ENCODE results near the gene KLHL41.

KLHL41 gene

GRCh38 chr2:169509298-169509885, at the start of gene KLHL41:
KLHL41 (plus strand) TSS chr2:169509702; CDS start chr2:169509779, 77 bp downstream.
- no peak for DNase-seq (ENCODE audit: low read depth in 2 of 2)

DNA sequence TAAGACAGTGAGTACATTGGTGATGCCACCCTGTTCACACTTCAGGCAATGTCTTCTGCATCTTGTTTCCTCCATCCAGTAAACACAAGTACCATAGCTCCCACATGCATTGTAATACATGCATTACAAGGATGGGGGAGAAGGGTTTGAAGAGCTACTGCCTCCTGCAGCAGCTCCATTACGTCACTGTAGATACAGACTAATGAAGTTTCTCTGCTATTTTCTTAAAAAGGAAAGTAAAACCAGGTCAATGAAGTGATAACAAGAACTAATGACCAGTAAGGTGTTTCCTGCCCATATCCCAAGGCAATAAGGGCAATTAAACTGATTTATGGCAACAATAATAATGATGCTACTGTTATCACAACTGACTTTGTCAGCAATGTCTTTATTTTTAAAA, 48.4 kb upstream of the KLHL41 start:
- DNase-seq (ENCODE audit: low read depth in 2 of 2): no peak

- no peak for DNase-seq (ENCODE audit: low read depth in 2 of 2)
These were observed 46.4 kb upstream of the KLHL41 start for GRCh38 chr2:169462896-169463695.

GRCh38 chr2:169464466-169464865, 45.0 kb upstream of the KLHL41 start:
- no peak for DNase-seq (ENCODE audit: low read depth in 2 of 2)

DNA sequence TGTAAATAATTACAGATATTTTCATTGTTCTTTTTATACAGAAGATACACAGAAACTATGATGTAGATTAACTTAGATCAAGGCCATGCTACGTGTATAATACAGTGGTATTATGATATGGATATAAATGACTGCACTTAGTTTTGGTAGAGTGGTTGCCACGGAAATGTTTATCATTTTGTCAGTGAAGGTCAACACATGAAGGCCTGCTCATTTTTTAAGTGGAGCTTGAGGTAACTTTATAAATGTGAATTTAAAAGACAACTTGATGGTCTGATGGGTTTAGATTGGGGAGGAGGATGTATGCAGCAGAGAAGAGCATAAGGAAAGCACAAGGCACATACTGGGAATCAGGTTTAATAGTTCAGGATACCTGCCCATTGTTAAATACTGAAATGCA, 44.6 kb upstream of the KLHL41 start:
- DNase-seq (ENCODE audit: low read depth in 2 of 2): no peak

DNA sequence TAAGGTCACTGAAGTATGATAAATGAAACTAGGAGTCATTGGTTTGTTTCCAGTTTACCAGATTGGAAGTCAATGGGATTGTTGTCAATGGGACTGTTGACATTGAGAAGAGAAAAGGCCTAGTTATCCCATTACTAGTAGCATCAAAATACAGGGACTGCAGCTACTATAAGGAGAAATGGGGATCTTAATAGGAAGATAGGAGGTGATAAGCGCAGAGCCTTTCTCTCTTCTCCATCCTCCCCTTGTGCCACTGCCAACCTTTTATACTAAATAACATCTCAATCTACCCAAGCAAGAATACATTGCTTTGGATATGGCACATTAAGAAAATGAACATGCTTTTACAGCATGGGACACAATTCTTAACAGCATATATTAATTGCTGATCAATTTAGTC, 40.7 kb upstream of the KLHL41 start:
- no peak for DNase-seq (ENCODE audit: low read depth in 2 of 2)

GRCh38 chr2:169469952-169470572, 39.4 kb upstream of the KLHL41 start:
- DNase-seq (ENCODE audit: low read depth in 2 of 2): no peak

GRCh38 chr2:169472249-169472648, 37.3 kb upstream of the KLHL41 start:
- no peak for DNase-seq (ENCODE audit: low read depth in 2 of 2)

- DNase-seq (ENCODE audit: low read depth in 2 of 2): no peak
These were observed 33.0 kb upstream of the KLHL41 start for GRCh38 chr2:169476459-169476858.

GRCh38 chr2:169478339-169478738, 31.2 kb upstream of the KLHL41 start:
- DNase-seq (ENCODE audit: low read depth in 2 of 2): no peak

DNA sequence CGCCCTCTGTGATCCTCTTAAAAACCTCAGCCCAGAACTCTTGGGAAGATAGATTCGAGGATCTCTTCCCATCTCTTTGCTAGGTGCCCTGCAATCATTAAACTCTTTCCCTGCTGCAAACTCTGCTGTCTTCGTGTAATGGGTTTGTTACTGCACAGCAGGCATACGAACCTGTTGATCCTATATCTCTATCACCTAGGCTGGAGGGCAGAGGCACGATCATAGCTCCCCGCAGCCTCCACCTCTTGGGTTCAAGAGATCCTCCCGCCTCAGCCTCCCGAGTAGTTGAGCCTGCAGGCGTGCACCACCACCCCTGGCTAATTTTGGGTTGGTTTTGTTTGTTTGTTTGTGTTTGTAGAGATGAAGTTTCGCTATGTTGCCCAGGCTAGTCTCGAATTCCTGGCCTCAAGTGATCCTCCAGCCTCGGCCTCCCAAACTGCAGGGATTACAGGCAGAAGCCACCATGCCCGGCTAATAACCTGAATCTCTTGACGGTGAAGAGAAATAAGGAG, 30.7 kb upstream of the KLHL41 start:
- no peak for DNase-seq (ENCODE audit: low read depth in 2 of 2)

DNA sequence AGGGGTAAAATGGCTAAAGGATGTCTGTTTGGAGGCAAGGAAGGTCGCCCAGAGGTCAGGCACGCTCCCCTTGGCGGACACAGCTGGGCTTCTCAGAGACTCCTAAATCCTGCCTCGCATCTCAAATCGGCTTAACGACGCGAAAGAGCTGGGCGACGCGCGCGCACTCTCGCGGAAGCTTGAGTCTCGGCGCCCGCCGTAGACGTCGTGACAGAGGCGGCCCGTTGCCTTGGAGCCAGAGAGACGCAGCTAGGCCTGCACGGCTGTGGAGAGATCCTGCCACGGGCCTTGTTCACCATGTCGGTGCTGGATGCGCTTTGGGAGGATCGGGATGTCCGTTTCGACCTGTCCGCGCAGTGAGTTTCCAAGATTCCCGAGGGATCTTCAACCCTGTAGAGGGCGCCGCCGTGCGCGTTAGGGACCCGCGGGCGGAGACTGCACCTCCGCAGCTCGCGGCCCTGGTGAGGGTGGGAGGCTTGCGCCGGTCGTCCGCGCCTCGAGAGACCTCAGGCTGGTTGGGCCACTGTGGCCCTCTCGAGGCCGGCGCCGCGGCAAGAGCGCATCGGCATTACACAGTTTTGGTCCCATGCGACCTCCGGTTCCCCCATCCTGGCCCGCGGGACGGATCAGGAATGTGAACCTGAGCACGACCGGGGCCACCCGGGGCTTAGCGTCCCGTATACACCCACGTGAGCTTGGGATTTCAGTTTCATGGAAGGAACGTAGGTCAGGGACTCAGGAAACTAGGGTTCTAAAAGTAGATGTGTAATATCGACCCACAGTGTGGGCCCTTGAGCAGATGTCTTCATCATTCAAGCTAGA, 30.0 kb upstream of the KLHL41 start, which contains the start of gene BBS5:
TSS of gene BBS5 (plus strand) at position 238 of the 822 bp plus-strand sequence. CDS start at position 298, 60 bp downstream.
- DNase-seq (ENCODE audit: low read depth in 2 of 2): peak; percentile 30 to 33

- DNase-seq (ENCODE audit: low read depth in 2 of 2): no peak
These were observed 29.4 kb upstream of the KLHL41 start for GRCh38 chr2:169480079-169480465.

- DNase-seq (ENCODE audit: low read depth in 2 of 2): no peak
These were observed 23.8 kb upstream of the KLHL41 start for GRCh38 chr2:169485650-169486138.

- DNase-seq (ENCODE audit: low read depth in 2 of 2): no peak
These were observed 23.0 kb upstream of the KLHL41 start for GRCh38 chr2:169486487-169486886.

GRCh38 chr2:169490834-169491233, 18.7 kb upstream of the KLHL41 start:
- DNase-seq (ENCODE audit: low read depth in 2 of 2): no peak

DNA sequence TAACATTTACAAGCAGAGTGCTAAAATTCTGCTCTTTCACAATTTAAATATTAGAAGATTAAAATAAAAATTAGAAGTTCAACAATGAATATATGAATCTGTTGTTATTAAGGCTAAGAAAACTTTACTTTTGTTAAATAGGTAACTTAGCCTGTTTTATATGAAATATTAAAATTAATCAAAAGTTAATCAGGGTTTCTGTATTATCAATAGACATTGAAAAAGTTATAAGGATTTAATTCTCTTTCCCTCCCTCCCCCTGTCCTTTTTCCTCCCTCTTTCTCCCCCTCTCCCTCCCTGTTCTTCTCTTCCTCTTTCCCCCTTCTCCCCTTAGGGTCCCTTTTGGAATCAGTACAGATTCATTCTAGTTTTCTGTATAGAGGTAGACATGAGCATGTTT, 18.1 kb upstream of the KLHL41 start:
- no peak for DNase-seq (ENCODE audit: low read depth in 2 of 2)

GRCh38 chr2:169493360-169493759, 16.1 kb upstream of the KLHL41 start:
- no peak for DNase-seq (ENCODE audit: low read depth in 2 of 2)

DNA sequence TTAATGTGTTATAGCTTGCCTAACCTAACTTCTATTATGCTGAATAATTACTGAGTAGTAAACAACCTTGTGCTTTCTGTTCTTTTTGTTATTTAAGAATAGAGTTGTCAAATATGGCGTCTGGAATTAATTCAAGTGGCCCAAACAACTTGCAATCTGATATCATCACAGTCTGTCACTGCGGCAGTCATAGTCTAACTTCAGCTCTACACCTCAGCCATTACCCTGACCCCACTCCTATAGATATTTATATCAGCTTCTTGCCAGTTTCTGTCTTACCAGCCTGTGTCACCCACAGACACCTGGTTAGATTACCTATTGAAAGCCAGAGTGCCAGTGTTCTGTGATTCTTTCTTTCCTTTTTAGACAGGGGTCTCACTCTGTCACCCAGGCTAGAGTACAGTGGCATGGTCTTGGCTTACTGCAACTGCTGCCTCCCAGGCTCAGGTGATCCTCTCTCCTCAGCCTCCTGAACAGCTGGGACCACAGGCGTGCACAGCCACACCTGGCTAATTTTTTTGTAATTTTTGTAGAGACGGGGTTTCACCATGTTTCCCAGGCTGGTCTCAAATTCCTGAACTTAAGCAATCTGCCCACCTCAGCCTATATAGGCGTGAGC, 14.1 kb upstream of the KLHL41 start:
- no peak for DNase-seq (ENCODE audit: low read depth in 2 of 2)

DNA sequence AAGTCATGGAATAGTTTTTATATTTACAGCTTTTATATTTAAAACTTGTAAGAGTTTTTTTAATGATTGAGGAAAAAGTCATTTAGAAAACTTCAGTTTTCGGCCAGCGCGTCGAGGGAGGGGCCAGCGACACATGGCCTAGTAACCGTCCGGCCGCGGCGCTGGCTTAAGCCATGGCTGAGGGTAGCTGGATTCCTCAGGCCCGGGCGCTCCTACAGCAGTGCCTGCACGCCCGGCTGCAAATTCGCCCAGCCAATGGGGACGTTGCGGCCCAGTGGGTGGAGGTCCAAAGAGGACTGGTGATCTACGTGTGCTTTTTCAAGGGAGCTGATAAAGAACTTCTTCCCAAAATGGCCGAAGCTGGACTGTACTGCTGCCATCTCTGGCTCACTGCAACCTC, 4.9 kb upstream of the KLHL41 start:
- DNase-seq (ENCODE audit: low read depth in 2 of 2): no peak

GRCh38 chr2:169507698-169508097, 1.8 kb upstream of the KLHL41 start:
- DNase-seq (ENCODE audit: low read depth in 2 of 2): no peak
